Rectal smooth muscle tissue (tissue), 1 donor: ENCODE results near the gene DUSP22.
A peak's percentile ranks its signal among the peaks of the same experiment; 100 is the strongest.

Source experiments
- H3K27ac ChIP-seq: one replicate; pipeline ENCODE4 v1.7.0; 2013; ENCODE audit warnings: low read depth, low read length, inconsistent platforms
- H3K27me3 ChIP-seq: one replicate; pipeline ENCODE4 v1.7.0; 2013; ENCODE audit warnings: low read length; ENCODE audit not compliant: control insufficient read depth, insufficient read depth
- H3K36me3 ChIP-seq: one replicate; pipeline ENCODE4 v1.7.0; 2013; ENCODE audit warnings: low read length; ENCODE audit not compliant: control insufficient read depth, insufficient read depth
- H3K4me1 ChIP-seq: one replicate; pipeline ENCODE4 v1.7.0; 2013; ENCODE audit warnings: low read length; ENCODE audit not compliant: control insufficient read depth, insufficient read depth
- H3K4me3 ChIP-seq: one replicate; pipeline ENCODE4 v1.7.0; 2013; ENCODE audit warnings: low read length
- H3K9ac ChIP-seq: one replicate; pipeline ENCODE4 v1.7.0; 2013; ENCODE audit warnings: low read length

The DUSP22 gene

DNA sequence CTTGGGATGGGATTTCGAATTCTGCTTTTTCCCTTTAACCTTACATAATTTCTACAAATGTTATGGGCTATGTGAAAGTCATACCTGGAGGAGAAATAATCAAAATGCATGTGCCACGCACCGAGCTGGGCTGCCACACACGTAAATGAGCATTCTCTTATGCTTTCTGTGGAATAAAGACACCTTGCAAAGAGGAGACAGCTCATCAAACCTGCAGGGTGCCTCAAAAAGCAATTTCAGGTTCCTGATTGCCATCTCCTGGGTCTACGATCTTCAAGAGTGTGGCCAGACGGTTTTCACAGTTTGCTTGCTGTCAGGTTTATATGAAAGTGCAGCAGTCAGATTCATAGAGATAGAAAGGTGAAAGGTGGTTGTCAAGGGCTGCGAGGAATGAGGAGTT is 36.6 kb downstream of the DUSP22 start:
- Histone ChIP-seq H3K27ac (no peak overlapping the region), H3K27me3 (no peaks in the 10 kb centered on the region), H3K9ac (no peak overlapping the region), H3K4me3 (no peak overlapping the region), H3K36me3 (no peaks in the 10 kb centered on the region), H3K4me1 (peaks cover 21% of the 10 kb centered on the region)

DNA sequence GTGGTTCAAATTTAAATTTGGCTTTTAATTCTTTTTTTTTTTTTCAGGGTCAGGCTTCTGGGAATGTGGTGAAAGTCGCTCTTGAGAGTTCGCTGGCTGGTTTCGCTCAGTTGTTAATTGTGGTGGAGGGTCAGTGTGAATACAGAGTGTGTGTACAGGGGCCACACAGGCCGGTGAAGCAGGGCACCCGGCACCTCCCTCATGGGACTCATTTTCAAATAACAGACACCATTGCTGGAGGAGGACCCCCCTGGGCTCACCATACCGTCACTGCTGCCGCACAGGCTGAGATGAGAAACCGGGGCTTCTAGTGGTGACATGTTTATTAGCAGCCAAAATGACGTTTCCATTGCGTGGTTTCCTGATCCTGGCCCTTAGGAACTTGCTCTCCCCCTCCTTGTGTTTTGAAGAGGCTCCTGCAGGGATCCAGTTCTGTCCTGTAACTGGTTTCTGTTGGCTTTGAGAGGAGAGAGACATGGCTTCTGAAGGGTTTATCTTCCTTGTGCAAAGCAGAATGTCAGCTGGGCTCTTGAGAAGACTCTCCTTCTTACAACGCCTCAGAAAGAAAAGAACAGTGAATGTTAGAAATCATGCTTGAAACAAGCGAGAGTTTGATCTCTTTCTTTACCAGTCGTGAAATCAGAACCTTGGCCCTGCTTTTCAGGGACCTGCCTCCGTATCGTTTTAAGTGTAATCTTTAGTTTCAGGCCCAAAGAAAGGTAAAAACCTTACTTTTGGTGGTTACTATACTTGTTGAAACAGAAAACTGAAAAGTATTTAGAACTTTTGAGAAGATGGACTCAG is 37.8 kb downstream of the DUSP22 start:
- Histone ChIP-seq H3K4me1 (peaks cover 21% of the 10 kb centered on the region), H3K27me3 (no peaks in the 10 kb centered on the region), H3K4me3 (peak overlapping the region; percentile 4), H3K36me3 (no peaks in the 10 kb centered on the region), H3K9ac (no peak overlapping the region), H3K27ac (peak overlapping the region; percentile 82)

DNA sequence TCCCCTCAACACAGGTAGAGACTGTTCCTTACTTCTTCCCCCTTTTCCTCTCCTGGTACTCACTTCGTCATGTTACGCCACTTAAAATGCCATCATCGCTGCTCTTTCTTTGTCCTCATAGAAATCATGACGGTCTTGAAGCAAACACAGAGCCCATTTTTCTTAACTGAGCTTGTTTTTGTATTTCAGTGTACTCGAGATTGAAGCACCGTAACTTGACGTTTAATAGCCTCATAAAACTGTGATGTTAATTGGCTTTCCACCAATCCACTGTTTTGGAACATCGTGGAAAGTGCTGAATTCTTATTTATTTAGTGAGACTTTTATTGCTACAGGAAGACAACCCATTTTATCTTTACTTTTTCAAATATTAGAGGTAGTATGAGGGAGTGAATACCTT is 38.7 kb downstream of the DUSP22 start:
- Histone ChIP-seq H3K27ac (peak overlapping the region; percentile 82), H3K4me1 (peaks cover 21% of the 10 kb centered on the region), H3K9ac (no peak overlapping the region), H3K4me3 (no peak overlapping the region), H3K27me3 (no peaks in the 10 kb centered on the region), H3K36me3 (no peaks in the 10 kb centered on the region)

DNA sequence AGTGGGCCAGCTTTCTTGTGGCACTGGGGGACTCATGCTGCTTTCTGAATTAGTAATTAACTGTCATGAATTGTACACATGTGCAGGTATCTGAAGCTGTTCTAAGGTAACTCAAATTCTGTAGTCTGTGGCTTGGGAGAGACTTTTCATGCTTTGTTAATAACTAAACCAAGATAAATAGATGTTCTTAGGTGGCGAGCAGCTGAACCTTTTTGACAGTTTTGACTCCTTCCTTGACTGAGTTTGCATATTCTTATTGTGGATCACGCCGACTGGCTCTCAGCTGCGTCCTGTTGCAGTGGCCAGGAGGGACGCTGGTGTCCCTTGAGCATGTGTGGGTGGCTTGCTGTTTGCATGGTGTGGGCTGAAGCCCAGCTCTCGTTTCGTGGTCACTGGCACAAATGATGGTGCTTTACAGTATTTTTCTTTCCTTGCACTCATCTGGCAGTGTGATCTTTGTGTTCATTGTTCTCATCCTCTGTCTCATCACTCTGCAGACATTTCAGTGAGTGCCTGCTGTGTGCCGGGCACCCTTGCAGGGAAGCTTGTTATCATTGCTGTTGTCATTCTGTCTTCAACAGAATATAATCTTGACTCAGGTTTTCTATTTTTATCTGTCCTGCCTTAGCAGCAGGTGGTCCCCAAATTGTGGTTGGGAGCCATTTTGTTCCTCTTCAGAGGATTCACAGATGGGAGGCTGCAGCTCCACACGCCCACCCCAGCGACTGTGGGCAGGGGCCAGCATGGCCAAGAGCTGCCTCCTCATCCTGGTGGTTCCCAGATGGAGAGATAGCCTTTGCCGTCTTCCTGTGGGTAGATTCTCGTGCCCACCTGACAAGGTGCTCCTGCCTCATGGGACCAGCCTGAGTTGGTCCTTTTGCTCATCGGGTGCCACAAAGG is 39.6 kb downstream of the DUSP22 start:
- Histone ChIP-seq H3K9ac (no peak overlapping the region), H3K4me3 (no peak overlapping the region), H3K27me3 (no peaks in the 10 kb centered on the region), H3K36me3 (no peaks in the 10 kb centered on the region), H3K27ac (no peak overlapping the region), H3K4me1 (peaks cover 22% of the 10 kb centered on the region)

DNA sequence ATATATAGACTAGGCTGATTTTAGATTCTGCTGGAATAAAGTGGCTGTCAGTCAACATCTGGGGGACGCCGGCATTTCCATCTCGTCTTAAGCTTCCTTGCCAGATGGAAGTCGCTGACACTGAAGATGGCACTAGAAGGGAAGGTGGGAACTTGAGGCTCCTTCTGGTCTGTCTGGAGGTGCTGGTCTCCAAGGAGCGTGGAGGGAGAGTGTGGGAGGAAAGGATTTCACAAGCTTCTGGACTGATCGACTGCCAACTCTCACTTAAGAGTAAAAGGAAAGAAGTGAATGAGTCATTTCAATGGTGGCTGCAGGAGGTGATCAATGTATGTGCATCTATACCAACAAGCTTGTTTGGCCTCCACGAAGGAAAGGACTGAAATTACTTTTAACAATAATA is 40.4 kb downstream of the DUSP22 start:
- H3K4me1 ChIP-seq = peaks cover 17% of the 10 kb centered on the region
- no peaks in the 10 kb centered on the region for H3K27me3 ChIP-seq
- no peaks in the 10 kb centered on the region for H3K36me3 ChIP-seq
- no peak overlapping the region for H3K27ac ChIP-seq
- H3K9ac ChIP-seq = no peak overlapping the region
- no peak overlapping the region for H3K4me3 ChIP-seq

DNA sequence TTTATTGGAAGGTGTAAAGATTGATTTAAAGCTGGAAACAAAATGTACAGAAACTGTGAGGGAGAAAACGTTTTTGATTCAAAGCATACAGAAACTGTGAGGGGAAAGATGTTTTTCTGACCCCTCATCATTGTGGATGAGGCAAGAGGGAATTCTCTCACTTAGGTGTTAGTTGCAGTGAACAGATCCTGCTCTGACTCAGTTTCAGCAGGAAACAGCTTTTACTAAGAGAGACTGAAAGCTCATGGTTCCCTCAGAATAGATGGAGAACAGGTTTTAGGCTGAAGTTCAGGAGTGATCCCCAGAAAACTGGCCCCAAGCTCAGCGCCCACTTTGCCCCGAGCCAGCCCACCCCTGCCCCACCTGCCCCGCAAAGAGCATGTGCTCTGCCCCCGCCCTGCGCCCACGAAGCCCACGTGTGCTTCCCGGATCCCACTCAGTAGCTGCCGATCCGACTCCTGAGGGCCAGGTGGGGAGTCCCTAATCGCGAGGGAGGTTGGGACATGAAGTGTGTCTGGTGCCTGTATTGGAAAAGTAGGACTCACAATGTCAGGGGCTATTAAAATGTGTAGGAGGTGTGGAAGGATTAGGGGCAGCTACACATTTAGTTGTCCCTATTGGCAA is 41.2 kb downstream of the DUSP22 start:
- Histone ChIP-seq H3K27ac (no peak overlapping the region), H3K4me3 (no peak overlapping the region), H3K36me3 (no peaks in the 10 kb centered on the region), H3K27me3 (no peaks in the 10 kb centered on the region), H3K4me1 (peaks cover 14% of the 10 kb centered on the region), H3K9ac (no peak overlapping the region)

DNA sequence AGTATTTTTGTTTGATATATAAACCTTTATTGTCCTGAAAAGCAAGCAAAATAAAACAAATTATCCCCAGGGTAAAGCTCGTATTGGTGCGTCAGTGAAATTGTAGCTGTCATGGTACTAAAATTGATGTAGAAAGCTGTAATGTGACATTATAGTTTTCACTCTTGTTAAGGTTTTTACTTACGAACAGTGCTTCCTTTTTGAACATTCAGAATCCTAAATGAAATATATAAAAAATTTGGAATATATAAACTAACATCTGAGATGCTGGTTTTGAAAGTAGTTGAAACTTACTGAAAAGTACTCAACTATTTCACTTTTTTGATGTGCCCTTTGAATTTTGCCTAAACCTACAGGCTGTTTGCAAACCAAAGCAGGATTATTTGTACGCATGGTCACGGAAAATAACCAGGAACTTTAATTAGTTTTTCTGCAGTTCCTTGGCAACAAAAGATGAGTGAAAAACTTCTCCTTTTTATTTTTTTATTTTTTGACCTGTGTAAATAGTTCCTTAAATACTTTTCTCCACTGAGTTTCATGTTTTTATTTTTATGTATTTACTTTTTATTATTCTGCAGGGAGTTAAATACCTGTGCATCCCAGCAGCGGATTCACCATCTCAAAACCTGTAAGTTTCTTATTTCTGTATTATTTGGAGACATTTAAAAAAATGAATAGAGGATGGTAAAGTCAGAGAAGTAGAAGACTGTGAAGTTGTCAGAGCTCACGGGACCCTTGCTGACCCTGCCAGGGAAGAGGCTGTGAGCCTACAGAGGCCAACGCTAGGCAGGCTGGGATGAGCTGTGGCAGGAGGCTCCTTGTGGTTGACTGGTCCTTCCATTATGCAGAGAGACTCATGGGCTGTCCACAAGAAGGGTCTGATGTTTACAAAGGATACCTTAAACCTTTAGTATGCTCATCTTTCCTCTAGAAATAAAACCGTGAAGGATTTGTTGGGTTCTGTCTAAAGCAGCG is 42.5 kb downstream of the DUSP22 start:
- peaks cover 14% of the 10 kb centered on the region for H3K4me1 ChIP-seq

DNA sequence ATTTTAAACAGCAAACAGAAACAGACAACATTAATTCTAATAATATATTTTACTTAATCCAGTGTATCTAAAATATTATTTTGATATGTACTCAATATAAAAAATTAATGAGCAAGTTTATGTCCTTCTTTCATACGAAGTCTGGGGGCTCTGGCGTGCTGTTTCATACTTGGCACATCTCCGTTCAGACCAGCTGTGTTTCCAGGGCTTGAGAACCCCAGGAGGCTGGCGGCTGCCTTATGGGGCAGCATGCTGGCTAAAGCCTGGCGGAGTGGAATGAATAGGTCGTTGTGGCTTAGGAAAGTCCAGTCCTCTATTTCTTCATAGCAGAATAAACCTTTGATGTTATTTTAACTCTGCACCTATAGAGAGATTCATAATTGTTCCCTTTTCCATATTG is 43.3 kb downstream of the DUSP22 start:
- no peak overlapping the region for H3K9ac ChIP-seq
- H3K36me3 ChIP-seq = no peaks in the 10 kb centered on the region
- no peak overlapping the region for H3K4me3 ChIP-seq
- H3K4me1 ChIP-seq = peaks cover 9% of the 10 kb centered on the region
- H3K27ac ChIP-seq = no peak overlapping the region
- no peaks in the 10 kb centered on the region for H3K27me3 ChIP-seq

More for the DNA sequence above, 42.5 kb downstream of the DUSP22 start:
- Histone ChIP-seq H3K4me3 (no peak overlapping the region), H3K27me3 (no peaks in the 10 kb centered on the region), H3K9ac (no peak overlapping the region), H3K36me3 (no peaks in the 10 kb centered on the region), H3K27ac (no peak overlapping the region)

DNA sequence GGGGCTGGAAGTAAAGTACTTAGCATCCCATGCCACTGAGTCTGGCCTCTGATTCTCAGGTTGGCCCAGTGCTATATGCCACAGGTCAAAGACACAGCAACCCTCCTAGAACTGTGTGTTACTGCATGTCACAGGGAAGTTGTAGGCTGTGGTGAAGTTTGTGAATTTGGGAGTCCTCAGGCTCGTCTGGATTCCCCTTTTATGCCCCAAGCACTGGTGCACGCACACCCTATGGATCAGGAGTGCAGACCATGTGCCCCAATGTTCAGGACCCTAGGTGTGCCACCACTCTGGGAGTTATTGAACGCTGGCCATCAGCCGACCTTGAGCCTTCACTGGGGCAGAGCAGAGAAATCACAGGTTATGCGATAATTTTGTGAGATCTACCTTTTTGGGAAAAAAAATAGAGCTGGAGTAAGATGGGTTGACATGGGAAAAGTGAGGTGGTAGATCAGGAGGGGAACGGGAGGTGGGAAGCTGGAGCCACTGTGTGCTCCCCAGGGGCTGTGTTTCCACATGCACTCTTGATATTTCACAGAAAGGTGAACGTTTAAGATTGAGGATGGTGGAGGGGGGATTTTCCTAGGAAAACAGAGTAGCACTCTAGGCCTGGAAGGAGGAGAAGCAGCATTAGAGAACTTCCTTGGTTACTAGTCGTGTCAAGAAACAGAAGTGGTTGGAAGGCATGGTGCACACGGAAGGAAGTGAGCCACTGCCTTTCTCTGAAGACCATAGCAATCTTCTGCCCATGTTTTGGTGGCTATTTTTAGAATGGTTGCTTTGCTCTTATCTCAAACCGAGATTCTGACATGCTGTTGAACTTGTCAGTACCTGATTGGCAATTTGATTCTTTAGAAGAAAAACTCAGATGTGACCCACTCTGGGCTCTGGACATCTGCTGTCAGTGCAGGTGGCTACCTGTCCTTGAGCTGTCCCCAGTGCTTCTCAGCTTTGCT is 44.1 kb downstream of the DUSP22 start:
- H3K27me3 ChIP-seq = no peaks in the 10 kb centered on the region
- H3K36me3 ChIP-seq = no peaks in the 10 kb centered on the region
- no peak overlapping the region for H3K9ac ChIP-seq
- H3K4me1 ChIP-seq = peaks cover 3% of the 10 kb centered on the region
- no peak overlapping the region for H3K4me3 ChIP-seq
- H3K27ac ChIP-seq = no peak overlapping the region

DNA sequence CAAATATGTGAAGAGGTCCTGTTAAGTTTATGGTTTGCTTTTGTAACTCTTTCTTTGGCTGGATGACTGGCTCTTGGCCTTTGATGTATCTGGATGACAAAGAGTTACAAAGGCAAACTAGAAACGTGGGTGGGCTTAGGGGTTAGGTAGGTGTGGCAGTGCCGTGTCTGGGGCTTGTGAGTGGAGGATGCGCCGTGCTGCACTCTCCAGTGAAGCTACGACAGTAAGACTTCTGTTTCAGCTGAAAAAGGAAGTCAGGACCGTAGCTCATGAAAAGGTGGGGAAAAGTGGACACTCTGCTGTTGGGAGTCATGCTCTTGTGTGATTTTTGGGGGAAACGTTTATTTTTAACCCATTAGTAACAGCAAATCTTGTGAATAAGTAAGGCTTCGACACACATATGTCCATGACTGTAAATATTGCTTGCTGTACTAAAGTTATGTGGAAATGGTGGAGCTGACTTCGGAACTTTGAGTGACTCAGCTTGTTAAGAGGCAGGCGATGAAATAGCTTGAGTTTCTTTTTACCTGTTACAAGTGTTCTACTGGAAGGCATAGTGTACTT is 45.6 kb downstream of the DUSP22 start:
- H3K36me3 ChIP-seq = peaks cover 3% of the 10 kb centered on the region
- H3K9ac ChIP-seq = no peak overlapping the region
- H3K4me1 ChIP-seq = peaks cover 3% of the 10 kb centered on the region
- H3K27me3 ChIP-seq = no peaks in the 10 kb centered on the region
- H3K27ac ChIP-seq = no peak overlapping the region
- no peak overlapping the region for H3K4me3 ChIP-seq
